HG02852 (cell line): ENCODE results near the gene ARMC12.
"Not testable (repeated sequence)": the region's sequence is repeated elsewhere in the genome, so short reads cannot be mapped to it uniquely, and the experiment has no call there.

ENCODE experiments used
- ATAC-seq: cut with Tn5 transposase; IDR thresholded peaks from one replicate; pipeline ENCODE4 v1.9.1; 2021; ENCODE audit warnings: mild to moderate bottlenecking, moderate library complexity; ENCODE audit not compliant: unreplicated experiment

Gene ARMC12, protein sequence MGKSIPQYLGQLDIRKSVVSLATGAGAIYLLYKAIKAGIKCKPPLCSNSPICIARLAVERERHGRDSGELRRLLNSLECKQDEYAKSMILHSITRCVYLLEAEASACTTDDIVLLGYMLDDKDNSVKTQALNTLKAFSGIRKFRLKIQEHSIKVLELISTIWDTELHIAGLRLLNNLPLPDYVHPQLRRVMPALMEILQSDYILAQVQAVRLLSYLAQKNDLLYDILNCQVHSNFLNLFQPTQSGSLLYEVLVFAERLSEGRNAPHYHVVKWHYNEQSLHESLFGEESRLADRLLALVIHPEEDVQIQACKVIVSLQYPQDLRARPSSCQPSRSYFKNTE

DNA sequence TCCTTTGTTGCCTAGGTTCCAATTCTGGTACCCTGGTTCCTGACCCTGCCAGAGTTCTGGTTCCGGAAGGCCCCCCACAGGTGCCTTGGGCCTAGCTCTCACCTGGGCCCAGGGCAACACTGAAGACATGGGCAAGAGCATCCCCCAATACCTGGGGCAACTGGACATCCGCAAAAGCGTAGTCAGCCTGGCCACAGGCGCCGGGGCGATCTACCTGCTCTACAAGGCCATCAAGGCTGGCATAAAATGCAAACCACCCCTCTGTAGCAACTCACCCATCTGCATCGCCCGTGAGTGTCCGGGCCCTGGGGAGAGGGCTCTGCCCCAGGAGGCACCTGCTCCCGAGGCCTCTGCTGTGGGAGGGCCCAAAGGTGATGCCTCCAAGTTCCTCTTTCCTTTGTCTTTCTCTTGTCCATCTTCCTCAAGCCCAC, at the start of gene ARMC12:
ARMC12 (plus strand) TSS at position 51 of the 431 bp plus-strand sequence; CDS start at position 128, 77 bp downstream.
- no peak for ATAC-seq

DNA sequence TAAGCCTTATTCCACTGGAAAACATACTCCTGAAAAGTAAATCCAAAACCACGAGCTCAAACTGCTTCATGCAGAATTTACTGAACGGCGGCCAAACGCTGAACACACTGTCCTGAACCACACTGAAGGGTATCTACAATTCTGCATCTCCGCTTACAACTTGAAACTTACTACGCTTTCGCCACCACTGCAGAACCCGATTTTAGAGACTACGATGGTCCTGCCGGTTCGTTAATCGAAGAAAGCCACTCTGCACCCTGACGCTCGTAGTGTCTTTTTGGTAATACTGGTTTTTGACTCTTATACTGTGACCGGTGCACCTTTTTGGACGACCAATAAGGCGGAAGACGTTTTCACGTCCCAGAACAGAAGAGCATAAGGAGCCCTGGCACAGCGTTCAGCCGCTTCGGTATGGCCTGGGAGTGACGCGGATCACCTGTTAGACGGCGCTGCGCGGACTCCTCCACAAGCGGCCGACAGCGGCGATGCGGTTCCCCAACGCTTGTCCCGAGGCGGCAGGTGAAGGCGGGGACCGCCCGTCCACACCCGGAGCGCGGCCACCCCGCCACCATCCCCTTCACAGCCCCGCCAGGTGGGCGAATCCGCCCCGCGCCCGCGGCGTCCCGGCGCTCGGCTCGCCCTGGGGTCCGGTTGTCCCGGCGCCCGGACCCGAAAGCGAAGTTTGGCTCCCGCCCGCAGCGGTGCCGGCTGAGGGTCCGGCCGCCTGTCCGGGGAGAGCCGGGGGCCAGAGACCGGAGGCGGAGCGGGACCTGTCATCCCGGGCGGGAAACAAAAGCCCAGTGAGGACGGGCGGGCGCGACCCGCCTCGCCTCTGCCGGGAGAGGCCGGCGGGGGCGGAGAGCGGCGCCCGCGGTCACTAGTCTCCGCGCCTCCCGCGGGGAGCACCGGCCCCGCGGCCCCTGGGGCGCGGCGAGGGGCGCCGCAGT, 48.9 kb upstream of the ARMC12 start:
- peak; percentile 43 for ATAC-seq

DNA sequence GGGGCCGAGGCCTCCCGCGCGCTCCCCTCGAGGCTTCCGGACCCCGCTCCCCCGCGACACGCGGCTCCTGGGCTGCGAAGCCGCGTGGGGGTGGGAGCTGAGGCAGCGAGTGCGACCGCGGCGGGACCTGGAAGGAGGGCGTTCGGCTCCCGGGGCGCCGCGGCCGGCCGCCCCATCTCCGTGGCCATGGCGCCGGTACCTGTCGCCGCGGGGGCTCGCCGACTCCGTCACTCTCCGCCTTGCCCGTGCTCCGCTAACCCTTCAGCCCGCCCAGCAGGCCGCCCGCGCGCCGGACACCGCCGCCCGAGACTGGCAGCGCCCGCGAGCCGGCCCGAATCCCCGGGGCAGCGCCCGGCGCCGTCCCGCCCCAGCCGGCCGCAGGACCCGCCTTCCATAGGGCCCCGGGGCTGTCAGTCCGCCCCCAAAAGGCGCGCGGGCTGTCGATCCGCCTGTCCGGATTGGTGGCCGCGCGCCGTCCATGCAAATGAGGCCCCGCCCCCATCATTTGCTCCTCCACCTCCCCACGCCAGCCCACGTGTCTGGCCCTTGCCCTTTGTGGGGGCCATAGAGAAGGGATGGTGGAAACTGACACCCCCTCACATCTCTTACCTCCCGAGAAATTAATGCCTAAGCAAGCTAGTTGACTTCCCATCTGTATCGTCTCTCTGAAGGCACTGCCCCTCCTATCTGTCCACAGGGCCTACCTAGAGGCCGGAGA, 48.1 kb upstream of the ARMC12 start, which contains the start of gene FKBP5:
FKBP5 (minus strand) TSS at position 311 of the 718 bp plus-strand sequence. CDS start 46,091 bp downstream, outside the sequence.
- peak; percentile 89 for ATAC-seq

DNA sequence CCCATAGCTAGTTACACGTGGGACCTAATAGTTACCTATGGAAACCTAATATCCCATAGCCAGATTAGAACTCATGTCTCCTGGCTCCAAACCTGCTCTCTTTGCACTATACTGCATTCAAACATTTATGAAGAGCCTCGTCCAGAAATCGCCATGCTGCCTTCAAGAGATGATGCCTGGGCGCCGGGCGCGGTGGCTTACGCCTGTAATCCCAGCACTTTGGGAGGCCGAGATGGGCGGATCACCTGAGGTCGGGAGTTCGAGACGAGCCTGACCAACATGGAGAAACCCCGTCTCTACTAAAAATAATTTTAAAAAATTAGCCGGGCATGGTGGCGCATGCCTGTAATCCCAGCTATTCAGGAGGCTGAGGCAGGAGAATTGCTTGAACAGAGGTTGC, 46.8 kb upstream of the ARMC12 start:
- not testable (repeated sequence) for ATAC-seq

DNA sequence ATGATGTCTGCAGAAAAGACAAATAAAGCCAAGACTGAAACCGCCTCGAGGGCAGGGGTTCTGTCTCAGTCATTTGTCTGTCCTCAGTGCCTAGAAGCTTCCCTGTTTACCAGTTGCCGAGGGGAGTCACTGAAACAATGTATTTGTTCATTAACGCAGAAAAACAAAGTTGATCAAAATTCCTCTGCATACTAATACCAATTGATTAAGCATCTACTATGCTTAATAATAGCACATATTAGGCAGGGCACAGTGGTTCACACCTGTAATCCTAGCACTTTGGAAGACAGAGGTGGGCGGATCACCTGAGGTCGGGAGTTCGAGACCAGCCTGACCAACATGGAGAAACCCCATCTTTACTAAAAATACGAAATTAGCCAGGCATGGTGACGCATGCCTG, 46.3 kb upstream of the ARMC12 start:
- no peak for ATAC-seq

DNA sequence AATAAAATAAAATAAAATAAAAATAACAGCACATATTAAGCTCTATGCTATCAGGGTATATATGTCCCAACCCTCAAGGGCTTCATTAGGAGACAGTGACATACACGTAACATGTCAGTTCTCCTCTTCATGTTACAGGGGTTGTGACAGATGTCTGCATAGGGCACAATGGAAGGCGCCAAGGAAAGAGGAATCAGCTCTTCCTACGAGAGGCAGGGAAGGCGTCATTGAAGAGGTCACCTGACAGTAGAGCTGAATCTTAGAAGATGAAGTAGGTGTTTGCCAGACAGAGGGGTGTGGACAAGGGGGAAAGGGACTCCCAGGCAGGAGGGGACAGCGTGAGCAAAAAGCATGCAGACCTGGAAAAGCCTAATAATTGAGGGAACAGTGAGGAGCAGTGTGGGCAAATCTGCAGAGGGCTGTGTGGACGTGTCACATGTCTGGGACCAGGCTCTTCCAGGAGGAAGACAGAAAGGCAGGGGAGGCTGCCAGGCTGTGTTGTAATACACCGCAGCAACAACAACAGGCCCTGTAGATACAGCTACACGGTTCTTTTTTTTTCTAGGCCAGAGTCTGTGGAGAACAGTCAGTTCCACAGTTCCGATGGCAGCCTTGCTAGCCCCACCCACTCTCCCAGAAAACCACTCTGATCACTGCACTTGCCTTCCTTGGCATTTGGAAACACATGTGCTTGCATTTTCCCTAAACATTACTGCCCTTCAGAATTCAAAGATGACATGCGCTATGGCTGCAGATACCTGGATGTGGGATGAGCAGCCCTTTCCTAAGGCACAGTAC, 45.6 kb upstream of the ARMC12 start:
- no peak for ATAC-seq

DNA sequence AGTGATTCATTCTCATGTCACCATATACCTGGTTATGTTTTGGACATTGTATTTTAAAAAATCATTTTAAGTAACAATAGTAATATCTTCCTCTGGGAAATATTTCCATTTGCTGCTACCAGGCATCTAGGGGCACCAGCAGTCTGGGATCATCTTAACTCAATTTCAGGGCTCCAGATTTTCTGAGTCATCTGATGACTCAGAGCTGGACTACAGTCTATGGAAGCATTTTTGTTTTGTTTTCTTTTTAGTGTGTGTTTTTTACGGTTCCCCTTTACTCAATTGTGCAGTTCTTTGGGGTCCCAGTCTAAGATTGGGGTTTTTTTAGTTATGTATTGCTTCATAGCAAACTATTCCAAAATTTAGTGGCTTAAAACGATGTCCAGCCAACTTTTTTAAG, 42.4 kb upstream of the ARMC12 start:
- ATAC-seq: no peak

DNA sequence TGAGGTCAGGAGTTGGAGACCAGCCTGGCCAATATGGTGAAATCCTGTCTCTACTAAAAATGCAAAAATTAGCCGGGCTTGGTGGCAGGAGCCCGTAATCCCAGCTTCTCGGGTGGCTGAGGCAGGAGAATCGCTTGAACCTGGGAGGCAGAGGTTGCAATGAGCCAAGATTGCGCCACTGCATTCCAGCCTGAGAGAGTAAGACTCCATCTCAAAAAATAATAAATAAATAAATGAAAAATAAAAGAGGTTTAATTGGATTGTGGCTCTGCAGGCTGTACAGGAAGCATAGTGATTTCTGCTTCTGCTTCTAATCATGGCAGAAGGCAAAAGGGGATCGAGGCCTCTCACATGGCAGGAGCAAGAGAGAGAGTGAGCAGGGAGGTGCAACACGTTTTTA, 38.4 kb upstream of the ARMC12 start:
- ATAC-seq: not testable (repeated sequence)

DNA sequence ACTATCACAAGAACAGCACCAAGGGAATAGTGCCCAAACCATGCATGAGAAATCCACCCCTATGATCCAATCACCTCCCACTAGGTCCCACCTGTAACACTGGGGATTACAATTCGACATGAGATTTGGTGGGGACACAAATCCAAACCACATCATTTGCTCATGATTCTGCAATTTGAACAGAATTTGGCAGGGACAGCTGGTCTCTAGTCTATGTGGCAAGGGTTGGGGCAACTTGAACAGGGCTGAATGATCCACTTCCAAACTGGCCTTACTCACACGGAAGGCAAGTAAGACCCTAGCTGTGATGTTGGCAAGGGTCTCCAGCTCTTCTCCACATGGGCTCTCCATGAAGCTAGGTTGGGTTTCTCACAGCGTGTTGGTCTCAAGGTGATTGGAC, 38.0 kb upstream of the ARMC12 start:
- ATAC-seq: no peak

DNA sequence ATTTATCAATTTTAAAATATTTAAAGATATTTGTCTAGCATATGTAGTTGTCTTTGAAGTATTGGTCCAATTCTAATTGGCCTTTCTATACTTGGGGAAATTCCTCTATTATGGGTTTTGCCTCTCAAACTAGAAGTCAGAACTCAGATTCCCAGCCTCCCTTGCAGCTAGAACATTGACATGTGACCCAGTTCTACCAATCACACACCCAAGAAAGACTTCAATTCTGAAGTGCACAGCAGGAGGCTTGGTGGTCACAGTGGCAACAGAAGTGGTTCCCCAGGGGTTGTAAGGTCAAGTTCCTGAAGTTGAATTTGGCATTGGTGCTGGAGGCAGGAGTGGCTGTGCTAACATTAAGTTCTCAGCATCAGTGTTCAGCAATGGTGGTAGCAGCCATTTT, 33.3 kb upstream of the ARMC12 start:
- no peak for ATAC-seq

DNA sequence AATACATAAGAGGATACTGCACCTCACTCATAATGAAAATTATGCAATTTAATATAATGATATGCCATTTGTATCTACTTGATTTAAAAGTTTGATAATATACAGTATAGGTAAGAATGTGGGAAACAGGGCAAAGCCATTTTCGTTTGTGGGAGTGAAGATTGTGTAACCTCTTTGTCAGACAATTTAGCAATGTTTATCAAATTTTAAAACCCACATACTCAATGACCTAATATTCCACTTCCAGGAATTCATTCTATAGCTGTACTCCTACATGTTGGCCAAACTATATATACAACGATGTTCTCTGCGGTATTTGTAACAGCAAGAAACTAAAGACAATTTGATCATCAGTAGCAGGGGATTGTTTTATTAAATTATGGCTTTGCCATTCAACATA, 30.4 kb upstream of the ARMC12 start:
- no peak for ATAC-seq

DNA sequence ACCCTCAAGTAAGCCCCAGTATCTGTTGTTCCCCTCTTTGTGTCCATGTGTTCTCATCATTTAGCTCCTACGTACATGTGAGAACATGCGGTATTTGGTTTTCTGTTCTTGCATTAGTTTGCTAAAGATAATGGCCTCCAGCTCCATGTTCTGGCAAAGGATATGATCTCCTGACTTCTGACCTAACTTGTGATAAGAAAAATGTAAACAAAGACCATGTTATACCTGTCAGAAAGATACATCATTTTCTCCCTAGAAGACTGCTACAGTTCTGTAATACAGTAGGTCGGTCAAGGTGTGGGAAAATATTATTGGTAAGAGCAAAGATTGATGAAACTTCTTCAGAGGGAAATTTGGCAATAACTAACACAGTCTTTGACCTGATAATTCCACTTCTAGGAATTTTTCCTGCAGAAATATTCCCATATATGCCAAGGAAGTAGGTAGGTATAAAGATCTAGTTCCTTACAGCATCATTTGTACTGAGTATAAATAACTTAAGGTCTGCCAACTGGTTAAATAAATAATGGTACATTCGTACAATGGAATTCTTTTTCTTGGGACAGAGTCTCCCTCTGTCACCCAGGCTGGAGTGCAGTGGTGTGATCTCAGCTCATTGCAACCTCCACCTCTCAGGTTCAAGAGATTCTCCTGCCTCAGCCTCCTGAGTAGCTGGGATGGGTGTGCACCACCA, 29.0 kb upstream of the ARMC12 start:
- ATAC-seq: no peak

DNA sequence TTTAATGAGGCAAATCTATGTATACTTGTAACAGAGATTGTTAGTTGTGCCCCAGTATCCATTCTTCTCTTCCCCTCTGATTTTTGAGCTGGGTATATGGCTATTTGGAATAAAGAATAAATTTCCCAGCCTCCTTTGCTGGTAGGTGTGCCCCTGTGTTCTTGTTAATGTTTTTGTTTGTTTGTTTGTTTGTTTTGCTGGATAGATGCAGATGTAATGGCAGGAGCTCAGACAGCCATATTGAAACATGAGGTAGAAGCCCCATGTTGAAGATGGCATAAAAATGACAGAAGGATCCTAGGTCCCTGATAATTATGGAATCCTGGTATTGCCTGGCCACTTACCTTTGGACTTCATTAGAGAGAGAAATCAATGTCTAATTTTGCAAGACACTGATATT, 28.2 kb upstream of the ARMC12 start:
- ATAC-seq: no peak

DNA sequence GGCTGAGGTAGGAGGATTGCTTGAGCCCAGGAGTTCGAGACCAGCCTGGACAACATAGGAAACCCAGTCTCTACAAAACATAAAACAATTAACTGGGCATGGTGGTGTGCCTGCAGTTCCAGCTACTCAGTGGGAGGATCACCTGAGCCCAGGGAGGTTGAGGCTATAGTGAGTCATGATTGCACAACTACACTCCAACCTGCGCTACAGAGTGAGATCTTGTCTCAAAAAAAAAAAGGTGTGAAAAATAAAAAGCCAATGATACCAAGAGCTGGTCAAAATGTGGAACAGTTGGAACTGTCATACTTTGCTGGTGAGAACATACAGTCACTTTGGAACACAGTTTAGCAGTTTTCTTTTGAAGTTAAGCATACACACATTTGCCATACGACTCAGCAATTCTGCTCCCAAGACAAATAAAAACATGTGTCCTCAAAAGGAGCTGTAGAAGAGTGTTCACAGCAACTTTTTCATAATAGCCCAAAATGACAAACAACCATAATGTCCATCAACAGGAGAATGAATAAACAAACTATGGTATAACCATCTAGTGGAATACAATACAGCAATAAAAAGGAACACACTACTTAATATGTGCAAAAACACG, 26.5 kb upstream of the ARMC12 start:
- no peak for ATAC-seq

DNA sequence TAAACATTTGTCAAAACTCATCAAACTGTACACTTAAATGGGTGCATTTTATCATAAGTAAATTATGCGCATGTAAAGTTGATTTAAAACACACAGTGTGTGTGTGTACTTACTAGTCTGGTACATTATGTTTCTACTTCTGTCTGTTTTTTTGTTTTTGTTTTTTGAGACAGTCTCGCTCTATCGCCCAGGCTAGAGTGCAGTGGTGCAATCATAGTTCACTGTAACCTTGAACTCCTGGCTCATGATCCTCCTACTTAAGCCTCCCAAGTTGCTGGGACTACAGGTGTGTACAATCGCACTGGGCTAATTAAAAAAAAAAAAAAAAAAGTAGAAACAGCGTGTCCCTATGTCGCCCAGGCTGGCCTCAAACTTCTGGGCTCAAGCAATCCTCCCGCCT, 25.1 kb upstream of the ARMC12 start:
- no peak for ATAC-seq

DNA sequence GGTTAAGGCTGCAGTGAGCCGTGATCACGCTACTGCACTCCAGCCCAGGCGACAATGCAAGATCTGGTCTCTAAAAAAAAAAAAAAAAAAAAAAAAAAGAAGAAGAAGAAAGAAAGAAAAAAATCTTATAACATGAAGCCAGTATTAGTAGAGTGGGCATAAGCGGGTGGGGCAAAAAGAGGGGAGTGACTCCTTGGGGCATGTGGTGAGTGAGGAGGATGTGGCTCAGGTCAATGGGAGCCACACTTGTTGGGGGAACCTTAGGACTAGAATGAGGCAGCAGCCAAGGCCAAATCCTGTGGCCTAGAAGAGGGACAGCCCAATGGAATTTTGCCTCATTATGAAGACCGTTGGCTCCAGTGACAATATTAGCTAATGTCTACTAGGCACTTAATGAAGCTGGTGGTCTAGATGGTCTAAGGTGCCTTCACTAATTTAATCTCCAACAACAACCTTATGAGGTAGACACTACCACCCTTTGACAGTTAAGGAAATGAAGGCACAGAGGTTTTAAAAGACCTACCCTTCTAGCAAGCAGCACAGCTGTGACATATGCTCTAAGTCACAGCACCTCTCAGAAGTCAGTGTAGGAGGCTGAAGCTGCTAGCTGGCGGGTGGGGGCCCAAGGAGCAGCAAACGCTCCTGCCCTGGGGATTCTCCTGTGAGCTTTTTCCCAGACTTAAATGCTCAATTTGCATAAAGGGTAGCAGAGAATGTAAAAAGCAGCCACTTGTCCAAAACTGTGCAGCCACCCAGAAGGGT, 23.6 kb upstream of the ARMC12 start:
- no peak for ATAC-seq

DNA sequence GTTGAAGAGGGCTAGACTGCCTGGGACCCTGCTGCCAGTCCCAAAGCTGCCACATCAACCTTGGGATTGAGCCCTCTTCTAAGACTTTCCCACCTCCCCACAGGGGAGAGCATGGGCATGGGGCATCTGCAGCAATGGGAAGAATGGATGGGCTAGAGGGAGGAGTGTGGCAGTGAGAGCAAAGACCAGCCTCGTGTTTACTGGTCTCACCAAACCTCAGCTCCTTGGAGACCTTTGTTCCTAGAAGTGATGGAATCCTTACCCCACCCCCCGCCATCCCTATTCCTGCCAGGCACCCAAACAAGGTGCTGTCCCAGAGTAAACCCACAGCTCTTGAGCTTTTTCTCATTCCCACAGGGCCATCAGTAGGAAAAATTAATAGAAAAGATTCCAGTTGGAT, 20.0 kb upstream of the ARMC12 start:
- no peak for ATAC-seq
